Kidney (tissue), 14 donors: ENCODE measurements around the gene H3-3A. TPM values are rescaled to one million over a fixed set of nuclear protein-coding genes. Genes with fewer than 3 reads are reported as not detected.

Experiments used
- DNase-seq, 5 donors: peaks; one replicate each; pipeline ENCODE4 v3.0.0-alpha.2; 2013 to 2020
- FAIRE-seq: peaks from 2 replicates; lab custom pipeline; 2012; peaks lifted over from hg19 to GRCh38; lab: Jason Lieb, UNC
- H3K27ac ChIP-seq, 2 donors: one replicate each; pipeline ENCODE4 v1.7.0; 2013; ENCODE audit warnings: low read depth in 2 of 2, low read length in 2 of 2, inconsistent platforms in 1 of 2
- H3K27me3 ChIP-seq: one replicate; pipeline ENCODE4 v1.7.1; 2013; ENCODE audit warnings: low read length, inconsistent platforms; ENCODE audit not compliant: control insufficient read depth, insufficient read depth
- H3K36me3 ChIP-seq, 3 donors: one replicate each; pipeline versions ENCODE4 v1.7.0 to v1.7.1; 2013; ENCODE audit warnings: low read length in 3 of 3, control low read depth in 1 of 3, inconsistent platforms in 1 of 3; ENCODE audit not compliant: insufficient read depth in 3 of 3, control insufficient read depth in 2 of 3
- H3K4me1 ChIP-seq, 3 donors: one replicate each; pipeline versions ENCODE4 v1.7.0 to v1.7.1; 2013; ENCODE audit warnings: low read length in 3 of 3, inconsistent platforms in 1 of 3, low read depth in 1 of 3; ENCODE audit not compliant: control insufficient read depth in 2 of 3, insufficient read depth in 2 of 3
- H3K4me3 ChIP-seq, 3 donors: one replicate each; pipeline versions ENCODE4 v1.7.0 to v1.8.1; 2013; ENCODE audit warnings: low read length in 3 of 3, control low read depth in 1 of 3, inconsistent platforms in 1 of 3
- H3K9ac ChIP-seq, 3 donors: one replicate each; pipeline versions ENCODE4 v1.7.0 to v1.7.1; 2013; ENCODE audit warnings: low read length in 3 of 3, control low read depth in 1 of 3, inconsistent platforms in 1 of 3
- H3K9me3 ChIP-seq, 3 donors: one replicate each; pipeline versions ENCODE4 v1.7.0 to v1.7.1; 2013; ENCODE audit warnings: low read length in 3 of 3, control low read depth in 1 of 3, inconsistent platforms in 1 of 3; ENCODE audit not compliant: control insufficient read depth in 2 of 3, insufficient read depth in 1 of 3
- intact Hi-C: fragments of 100-400 bp; cut with DNase I; formaldehyde crosslinking; loops from one replicate; pipeline ENCODE4 v1.11.1; 2022
- polyA plus RNA-seq: library from polyadenylated mRNA; stranded (reverse); fragments of 350-450 nt; fragmentation: Illumina TruSeq; extraction: RNeasy Lipid Tissue Mini Kit (QIAGEN cat#74804); gene quantifications from one replicate; pipeline ENCODE4 v1.2.3, GENCODE V29; 2014; ENCODE audit warnings: low read depth, low replicate concordance; ENCODE audit not compliant: insufficient read depth
- total RNA-seq: library from RNA; stranded (reverse); fragmentation: NEBNext Ultra II Directional; extraction: Animal tissue kit (Norgen Biotek cat#: 25700); gene quantifications from one replicate; pipeline ENCODE4 v1.2.1, GENCODE V29; 2021
- TF ChIP-seq, protein P1 (sequence below): IDR thresholded peaks from 3 replicates; pipeline ENCODE4 v1.5.1; 2012; ENCODE audit warnings: mild to moderate bottlenecking, moderate library complexity, borderline replicate concordance; ENCODE audit not compliant: insufficient read depth; ENCODE audit errors: extremely low read depth
- donor health status: control.
- donor health status: control.
- donor health status: control.
- donor health status: control.
- donor health status: control.
- donor health status: DM: yes; HTN: yes; CAD: no.
- donor health status: Normal renal cell carcinoma (clear cell type).

H3-3A gene
- total and polyA plus RNA-seq, 2 donors from 2014 or later, result 404 to 524 TPM

DNA sequence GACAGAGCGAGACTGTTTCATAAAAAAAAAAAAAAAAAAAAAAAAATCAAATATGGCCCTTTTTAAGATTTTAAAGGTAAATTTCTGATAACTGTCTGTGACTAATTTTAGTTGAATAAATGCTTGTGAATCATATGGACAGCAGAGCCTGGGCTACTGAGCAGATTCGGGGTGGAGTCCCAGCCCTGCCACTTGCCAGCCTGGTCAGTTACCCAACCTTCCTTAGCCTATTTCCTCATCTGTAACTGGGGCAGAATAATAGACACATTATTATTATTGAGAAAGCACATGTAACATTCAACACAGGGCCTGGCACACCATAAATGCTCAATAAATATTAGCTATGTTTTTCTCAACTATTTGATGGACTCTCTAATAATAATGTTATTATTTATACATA, 11.2 kb upstream of the H3-3A start:
- TF ChIP-seq, protein P1, sequence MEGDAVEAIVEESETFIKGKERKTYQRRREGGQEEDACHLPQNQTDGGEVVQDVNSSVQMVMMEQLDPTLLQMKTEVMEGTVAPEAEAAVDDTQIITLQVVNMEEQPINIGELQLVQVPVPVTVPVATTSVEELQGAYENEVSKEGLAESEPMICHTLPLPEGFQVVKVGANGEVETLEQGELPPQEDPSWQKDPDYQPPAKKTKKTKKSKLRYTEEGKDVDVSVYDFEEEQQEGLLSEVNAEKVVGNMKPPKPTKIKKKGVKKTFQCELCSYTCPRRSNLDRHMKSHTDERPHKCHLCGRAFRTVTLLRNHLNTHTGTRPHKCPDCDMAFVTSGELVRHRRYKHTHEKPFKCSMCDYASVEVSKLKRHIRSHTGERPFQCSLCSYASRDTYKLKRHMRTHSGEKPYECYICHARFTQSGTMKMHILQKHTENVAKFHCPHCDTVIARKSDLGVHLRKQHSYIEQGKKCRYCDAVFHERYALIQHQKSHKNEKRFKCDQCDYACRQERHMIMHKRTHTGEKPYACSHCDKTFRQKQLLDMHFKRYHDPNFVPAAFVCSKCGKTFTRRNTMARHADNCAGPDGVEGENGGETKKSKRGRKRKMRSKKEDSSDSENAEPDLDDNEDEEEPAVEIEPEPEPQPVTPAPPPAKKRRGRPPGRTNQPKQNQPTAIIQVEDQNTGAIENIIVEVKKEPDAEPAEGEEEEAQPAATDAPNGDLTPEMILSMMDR, result no peak
- H3K4me1 ChIP-seq, result no peaks in the 10 kb centered on the region
- intact Hi-C loops, result no loop called here
- H3K27ac ChIP-seq, result no peak overlapping the region
- H3K9me3 ChIP-seq, result no peaks in the 10 kb centered on the region
- peaks cover 0 to 1% (median 0%) of the 10 kb centered on the region in 3 donors for H3K36me3 ChIP-seq
- H3K27me3 ChIP-seq, result no peaks in the 10 kb centered on the region
- H3K4me3 ChIP-seq, result no peak overlapping the region
- no peak overlapping the region for H3K9ac ChIP-seq
- FAIRE-seq (no peak), DNase-seq (no peak)

GRCh38 chr1:226052061-226052460, 10.5 kb upstream of the H3-3A start:
- no peak overlapping the region for H3K27ac ChIP-seq
- no peak for DNase-seq
- no peaks in the 10 kb centered on the region for H3K9me3 ChIP-seq
- intact Hi-C loops, result no loop called here
- no peak overlapping the region for H3K4me3 ChIP-seq
- FAIRE-seq, result no peak
- no peaks in the 10 kb centered on the region for H3K4me1 ChIP-seq
- TF ChIP-seq, protein P1, result no peak
- H3K9ac ChIP-seq, result no peak overlapping the region
- no peaks in the 10 kb centered on the region for H3K27me3 ChIP-seq
- H3K36me3 ChIP-seq, result peaks cover 0 to 2% (median 0%) of the 10 kb centered on the region in 3 donors

DNA sequence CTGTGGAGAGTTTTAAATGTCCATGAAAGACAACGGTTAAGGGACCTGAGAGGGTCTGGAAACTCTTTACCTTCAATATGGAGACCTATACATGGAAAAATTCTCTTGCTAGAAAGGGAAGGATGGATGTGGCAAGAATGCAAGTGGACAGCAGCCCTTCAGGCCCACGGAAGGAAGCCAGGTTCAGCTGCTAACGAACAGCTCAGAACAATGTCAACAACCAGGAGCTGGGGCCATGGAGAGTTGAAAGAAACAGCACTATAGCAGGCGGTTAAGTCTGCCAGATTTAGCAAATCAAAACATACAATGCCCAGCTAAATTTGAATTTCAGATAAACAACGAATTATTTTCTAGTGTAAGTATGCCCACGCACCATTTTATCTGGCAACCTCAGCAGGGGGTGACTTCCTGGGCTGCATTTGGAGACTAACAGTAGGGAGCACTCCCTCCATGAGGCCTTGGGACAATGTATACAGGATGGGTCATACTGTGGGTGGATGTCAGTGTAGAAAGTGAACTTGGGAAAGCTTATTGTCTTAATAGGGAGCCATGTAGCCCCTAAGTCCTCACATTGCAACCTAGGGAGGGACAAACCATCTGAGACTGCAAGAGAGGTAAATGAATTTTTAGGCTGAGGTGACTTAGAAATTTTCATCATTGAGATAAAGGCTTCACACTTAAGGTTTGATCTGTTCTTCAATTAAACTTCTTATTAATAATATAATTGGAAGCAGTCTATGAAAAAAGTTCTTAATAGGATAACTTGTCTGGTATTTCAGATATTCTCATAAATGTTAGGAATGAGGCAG, 7.8 kb upstream of the H3-3A start:
- H3K27me3 ChIP-seq, result no peaks in the 10 kb centered on the region
- TF ChIP-seq, protein P1, result no peak
- H3K27ac ChIP-seq, result no peak overlapping the region
- peaks cover 0 to 6% (median 0%) of the 10 kb centered on the region in 3 donors for H3K36me3 ChIP-seq
- no peaks in the 10 kb centered on the region for H3K9me3 ChIP-seq
- no peaks in the 10 kb centered on the region for H3K4me1 ChIP-seq
- H3K9ac ChIP-seq, result no peak overlapping the region
- no peak overlapping the region for H3K4me3 ChIP-seq
- intact Hi-C loops, result no loop called here
- DNase-seq (no peak), FAIRE-seq (no peak)
